GM19452 (cell line): Measurements from ENCODE around the gene CARMIL3.

Source experiments
- ATAC-seq: cut with Tn5 transposase; IDR thresholded peaks from one replicate; pipeline ENCODE4 v1.9.1; 2021; ENCODE audit not compliant: unreplicated experiment

Gene CARMIL3

DNA sequence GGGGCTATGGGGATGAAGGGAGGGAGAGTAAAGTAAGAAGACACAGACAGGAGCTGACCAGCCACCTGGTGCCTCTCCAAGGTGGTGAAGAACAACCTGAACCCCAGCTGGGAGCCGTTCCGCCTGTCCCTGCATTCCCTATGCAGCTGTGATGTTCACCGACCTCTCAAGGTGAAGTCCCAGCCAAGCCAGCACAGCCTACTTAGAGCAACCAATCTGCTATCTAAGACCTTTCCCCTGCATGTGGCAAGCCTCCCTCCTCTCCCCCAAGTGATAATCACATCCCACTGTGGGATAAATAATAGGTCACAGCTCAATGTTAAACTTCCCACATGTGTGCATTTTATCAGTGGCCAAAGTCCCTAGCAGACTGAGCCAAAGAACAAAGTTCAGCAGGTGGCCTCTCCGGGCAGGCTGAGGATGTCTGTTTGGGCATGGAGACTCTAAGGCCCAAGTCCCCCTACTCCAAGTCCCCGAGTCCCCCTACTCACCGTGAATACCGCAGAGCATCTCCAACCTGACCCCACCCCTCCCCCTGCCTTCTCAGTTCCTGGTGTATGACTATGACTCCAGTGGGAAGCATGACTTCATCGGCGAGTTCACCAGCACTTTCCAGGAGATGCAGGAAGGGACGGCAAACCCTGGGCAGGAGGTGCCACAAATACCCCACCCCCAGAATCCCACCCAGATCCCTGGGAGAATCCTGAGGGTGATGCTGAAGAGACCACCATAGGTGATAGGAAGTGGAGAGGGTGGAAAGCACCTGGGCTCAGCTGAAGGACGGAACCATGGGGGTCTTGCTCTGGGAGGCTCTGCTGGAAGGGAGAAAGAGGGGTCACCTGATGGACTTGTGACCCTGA lies 23.0 kb downstream of the CARMIL3 start:
- no peak for ATAC-seq

DNA sequence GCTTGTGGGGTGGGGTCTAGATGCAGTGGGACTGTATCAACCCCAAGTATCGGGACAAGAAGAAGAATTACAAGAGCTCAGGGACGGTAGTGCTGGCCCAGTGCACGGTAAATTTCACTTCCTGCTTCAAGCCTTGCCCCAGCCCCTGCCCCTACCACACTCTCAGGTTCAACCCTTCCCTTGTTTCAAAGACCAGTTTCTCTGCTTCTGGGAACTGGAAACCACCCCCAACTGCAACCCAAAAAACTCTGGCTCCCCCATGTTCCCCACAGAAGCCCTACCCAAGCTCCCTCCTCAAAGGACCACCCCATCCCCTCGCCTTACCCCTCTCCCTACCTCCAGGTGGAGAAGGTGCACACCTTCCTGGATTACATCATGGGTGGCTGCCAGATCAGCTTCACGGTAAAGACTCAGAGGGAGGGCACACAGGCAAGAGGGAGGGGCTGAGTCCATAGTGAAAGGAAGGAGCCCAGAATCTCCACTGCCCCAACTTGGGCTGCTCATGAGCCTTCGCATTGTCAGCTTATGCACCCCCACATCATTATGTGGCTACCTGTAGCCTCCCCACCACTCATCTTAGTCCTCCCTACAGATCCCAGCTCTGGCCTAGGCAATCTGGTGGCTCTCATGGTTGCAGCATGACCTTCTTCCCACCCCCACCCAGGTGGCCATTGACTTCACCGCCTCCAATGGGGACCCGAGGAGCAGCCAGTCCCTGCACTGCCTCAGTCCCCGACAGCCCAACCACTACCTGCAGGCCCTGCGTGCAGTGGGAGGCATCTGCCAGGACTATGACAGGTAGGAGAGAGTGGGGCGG lies 23.9 kb downstream of the CARMIL3 start:
- no peak for ATAC-seq

GRCh38 chr14:24076302-24076601 lies 24.4 kb downstream of the CARMIL3 start:
- no peak for ATAC-seq

DNA sequence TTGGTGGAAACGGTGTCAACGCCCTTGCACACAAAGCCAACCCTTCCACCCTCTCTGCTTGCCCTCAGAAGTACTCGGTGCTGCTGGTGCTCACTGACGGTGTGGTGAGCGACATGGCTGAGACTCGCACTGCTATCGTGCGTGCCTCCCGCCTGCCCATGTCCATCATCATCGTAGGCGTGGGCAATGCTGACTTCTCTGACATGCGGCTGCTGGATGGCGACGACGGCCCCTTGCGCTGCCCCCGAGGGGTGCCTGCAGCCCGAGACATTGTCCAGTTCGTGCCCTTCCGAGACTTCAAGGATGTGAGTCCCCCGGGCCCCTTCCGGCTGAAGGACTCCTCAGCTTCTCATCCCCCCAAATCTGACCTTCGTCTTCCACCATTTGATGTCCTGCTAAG lies 25.3 kb downstream of the CARMIL3 start:
- ATAC-seq, result no peak

GRCh38 chr14:24078146-24078545 lies 26.3 kb downstream of the CARMIL3 start:
- ATAC-seq, result no peak

DNA sequence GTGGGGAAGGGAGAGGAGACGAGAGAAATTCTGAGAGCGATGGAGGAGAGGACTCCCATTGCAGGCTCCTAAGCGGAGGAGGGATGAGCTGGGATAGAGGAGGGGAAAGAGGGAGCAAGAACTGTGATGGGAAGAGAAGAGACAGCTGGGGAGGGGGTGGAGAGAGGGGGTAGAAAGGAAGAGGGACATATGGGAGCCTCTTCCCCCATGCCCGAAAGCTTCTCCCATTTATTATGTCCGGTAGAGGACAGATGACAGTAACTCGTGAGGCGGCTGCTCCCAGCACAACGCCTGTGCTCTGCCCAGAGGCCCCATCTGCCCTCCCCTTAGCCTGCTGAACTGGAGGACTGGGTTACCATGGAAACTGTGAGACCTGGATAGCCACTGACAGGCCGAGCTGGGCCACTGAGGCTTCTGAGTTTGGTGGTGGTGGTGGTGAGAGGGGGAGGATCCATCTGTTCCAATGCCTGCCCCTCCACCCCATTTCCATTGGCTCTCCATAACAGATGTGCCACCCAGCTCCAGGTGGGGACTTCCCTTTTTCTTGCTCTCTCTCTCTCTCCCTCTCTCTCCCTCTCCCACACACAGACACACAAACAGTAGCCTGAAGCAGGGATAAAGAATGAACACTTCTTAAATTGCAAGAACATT lies 27.8 kb downstream of the CARMIL3 start:
- ATAC-seq, result no peak

DNA sequence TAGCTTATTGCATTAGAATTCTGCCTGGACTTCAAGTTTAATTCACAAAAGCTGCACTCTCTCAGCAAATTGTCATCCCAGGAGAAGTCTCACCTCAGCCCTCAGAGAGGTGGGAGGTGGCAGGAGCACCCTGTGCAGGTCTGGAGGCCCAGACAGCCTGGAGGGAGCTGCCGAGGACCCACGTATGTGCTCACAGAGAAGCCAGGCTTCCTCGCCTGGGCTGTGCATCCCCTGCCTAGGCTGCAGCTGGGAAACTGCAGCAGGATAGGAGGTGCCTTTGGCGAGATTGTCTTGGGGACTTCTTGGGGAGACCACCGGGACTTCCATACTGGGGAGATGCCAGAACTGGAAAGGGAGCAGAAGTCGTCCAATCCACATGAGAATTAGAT lies 28.3 kb downstream of the CARMIL3 start:
- ATAC-seq, result no peak

GRCh38 chr14:24080888-24081738 lies 29.3 kb downstream of the CARMIL3 start:
- peak; percentile 81 for ATAC-seq

DNA sequence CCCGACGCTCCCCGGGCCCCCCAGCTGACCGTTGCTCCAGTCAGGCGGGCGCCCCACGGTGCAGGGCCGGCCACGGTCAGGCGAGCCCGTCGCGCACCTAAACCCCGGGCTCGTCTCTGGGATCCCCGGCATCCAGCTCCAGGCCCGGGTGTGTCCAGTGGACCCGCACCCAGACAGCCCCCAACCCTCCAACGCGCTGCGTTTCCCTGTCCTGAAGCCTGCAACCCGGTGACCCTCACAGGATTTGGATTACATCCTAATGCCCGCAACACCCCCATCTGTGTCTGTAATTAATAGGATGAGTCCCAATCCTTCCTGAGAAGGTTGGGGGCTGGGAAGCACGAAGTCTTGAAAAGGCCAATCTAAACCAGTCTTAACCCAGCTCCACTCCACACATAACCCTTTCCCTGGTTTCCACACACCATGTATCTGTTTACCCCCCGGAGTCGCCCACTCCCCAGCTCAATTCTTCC lies 30.0 kb downstream of the CARMIL3 start:
- ATAC-seq, result no peak

- no peak for ATAC-seq
Measured at GRCh38 chr14:24082411-24083080, 30.7 kb downstream of the CARMIL3 start.

DNA sequence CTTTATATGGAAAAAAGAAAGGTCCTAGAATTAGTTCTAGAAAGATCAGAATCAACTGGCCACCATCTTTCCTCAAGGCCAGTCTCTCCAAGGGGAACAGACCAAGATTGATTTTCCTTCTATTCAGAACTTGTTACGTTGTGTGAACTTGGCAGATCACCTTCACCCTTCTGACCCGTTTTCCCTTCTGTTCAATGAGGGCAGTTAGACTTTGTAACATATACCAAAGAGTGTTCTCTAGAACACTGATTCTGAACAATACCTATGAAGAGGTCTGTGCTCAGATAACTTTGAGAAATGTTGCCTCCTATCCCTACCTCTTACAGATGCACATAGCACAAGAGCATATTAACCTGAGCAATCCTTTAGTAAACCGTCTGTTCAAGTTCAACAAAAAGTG lies 31.7 kb downstream of the CARMIL3 start:
- no peak for ATAC-seq

- ATAC-seq, result no peak
Measured at GRCh38 chr14:24084440-24084839, 32.6 kb downstream of the CARMIL3 start.

DNA sequence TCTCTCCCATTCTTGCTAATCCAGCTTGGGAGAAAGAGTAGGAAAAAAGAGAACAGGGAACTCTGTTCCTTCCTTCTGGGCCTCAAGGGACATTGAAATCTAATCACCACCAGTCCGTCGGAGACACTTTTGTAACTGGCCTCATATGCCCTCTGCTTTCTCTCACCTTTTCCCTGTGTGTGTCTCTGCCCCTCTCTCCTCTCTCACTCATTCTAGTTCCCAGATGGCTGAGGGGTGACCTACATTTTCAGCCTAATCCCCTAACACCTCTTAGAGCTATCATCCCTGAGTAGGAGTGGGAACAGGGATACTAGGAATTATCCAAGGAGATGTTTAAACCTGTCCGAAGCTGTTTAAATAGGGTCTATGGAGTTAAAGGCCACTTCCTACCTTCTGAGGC lies 33.4 kb downstream of the CARMIL3 start:
- no peak for ATAC-seq

DNA sequence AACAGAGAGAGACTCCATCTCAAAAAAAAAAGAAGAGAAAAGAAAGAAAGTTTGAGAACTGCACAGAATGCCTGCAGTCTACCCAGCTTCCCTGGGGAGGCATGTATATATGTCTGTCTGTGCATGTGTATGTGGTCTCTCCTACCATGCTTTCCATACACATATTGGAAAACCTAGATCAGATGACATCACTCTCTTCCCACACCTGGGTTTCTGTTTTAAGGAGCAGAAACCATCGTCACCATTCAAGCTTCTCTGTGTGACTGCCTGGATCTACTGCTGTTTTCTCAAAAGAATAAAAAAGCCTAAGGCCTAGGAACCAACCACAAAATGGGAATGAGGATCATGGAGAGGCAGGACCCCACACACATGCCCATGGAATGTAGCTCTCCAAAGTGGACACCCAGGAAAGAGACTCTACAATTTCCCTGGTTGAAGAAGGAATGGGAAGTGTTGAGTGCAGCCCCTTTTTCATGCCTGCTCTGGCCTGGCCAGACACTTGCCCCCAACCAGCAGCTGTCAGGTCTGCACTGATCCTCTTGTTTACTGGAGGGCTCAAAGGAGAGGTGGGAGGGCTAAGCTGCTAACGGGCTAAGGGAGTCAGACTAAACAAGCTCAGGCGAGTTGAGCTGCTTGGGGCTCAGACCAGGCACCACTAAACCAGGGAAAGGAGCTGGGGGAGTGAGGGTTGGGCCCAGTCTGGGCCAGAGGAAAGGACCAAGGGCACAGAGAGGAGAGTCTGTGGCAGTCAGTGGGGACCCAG lies 34.6 kb downstream of the CARMIL3 start:
- no peak for ATAC-seq

- no peak for ATAC-seq
Measured at GRCh38 chr14:24087004-24087403, 35.2 kb downstream of the CARMIL3 start.

DNA sequence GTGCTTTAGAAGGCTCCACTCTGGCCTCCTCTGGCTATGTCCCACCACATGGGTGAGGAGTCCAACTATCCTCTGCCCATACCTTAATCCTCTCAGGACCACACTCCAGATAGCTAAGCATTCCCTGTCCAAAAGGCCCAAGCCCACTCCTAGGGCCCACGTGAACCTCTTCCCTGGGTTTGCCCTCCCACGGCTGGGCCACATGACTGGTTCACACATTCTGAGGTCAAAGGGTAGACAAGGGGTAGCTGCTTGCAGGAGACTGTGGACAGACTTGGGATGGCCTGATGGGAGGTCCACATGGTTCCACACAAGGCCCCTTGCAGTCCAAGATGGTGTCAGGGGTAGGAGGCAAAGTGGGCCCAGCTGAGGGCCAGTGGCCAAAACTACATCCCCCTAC lies 36.3 kb downstream of the CARMIL3 start:
- ATAC-seq, result no peak

DNA sequence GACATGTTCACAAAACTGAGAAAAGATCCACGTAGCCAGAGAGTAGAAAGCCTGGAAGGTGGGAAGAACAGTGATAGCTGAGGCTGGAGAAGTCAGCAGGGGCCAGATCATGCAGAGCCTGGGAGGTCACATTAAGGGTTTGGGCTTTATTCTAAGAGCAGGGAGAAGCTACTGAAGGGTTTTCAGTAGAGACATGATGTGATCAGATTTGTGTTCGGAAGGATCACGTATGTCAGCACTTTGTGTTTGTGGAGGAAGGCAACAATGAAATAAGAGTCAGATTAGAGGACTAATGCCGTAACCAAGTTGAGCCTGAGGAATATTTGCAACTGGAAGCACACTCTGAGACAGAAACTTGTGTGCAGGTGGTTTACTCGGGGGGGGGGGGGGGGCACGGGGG lies 38.1 kb downstream of the CARMIL3 start:
- ATAC-seq, result no peak

DNA sequence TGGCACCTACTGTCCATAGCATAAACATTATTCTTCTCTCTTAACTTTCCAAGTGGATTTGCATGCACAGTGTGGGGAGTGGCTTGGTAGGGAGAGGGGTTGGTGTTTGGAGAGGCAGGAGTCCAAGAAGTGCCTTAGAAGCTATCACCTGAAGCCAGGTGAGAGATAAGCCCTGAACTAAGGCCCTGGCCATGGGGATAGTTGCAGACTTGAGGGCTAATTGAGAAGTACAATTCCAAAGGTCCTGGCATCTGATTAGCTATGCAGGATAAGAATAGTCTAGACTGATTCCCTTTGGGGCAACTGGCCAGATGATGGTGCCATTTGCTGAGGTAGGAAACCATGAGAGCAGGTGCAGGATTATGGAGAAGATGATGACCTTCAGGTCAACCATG lies 40.3 kb downstream of the CARMIL3 start:
- no peak for ATAC-seq

GRCh38 chr14:24092505-24093206 lies 40.8 kb downstream of the CARMIL3 start:
- no peak for ATAC-seq
